DND-41 (cell line): ENCODE results near the gene RNF145.

Experiments
- EZH2 ChIP-seq: IDR thresholded peaks from 3 replicates; pipeline ENCODE4 v1.6.1; 2012; ENCODE audit warnings: borderline replicate concordance, low read depth, mild to moderate bottlenecking, moderate library complexity, low read length, inconsistent platforms; ENCODE audit not compliant: severe bottlenecking
- TF ChIP-seq, protein P1 (sequence below): IDR thresholded peaks from 2 replicates; pipeline ENCODE4 v1.5.1; 2012; ENCODE audit warnings: borderline replicate concordance, low read length, moderate library complexity, mild to moderate bottlenecking; ENCODE audit not compliant: poor library complexity, severe bottlenecking; ENCODE audit errors: extremely low read depth

DNA sequence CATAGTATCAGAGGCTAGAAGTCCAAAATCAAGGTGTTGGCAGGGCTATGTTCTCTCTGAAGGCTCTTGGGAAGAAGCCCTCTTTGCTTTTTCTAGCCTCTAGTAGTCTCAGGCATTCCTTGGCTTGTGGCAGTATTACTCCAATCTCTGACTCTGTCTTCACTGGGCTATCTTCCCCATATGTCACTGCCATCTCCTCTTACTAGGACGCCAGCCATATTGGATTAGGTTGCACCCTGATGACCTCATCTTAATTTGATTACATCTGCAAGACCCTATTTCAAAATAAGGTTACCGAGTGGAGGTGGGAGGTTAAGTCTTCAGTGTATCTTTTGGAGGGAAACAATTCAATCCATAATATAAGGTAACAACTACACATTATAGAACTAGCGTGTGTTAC lies 88.3 kb downstream of the RNF145 start:
- TF ChIP-seq, protein P1, sequence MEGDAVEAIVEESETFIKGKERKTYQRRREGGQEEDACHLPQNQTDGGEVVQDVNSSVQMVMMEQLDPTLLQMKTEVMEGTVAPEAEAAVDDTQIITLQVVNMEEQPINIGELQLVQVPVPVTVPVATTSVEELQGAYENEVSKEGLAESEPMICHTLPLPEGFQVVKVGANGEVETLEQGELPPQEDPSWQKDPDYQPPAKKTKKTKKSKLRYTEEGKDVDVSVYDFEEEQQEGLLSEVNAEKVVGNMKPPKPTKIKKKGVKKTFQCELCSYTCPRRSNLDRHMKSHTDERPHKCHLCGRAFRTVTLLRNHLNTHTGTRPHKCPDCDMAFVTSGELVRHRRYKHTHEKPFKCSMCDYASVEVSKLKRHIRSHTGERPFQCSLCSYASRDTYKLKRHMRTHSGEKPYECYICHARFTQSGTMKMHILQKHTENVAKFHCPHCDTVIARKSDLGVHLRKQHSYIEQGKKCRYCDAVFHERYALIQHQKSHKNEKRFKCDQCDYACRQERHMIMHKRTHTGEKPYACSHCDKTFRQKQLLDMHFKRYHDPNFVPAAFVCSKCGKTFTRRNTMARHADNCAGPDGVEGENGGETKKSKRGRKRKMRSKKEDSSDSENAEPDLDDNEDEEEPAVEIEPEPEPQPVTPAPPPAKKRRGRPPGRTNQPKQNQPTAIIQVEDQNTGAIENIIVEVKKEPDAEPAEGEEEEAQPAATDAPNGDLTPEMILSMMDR, result no peak
- TF ChIP-seq EZH2, result no peak
